ENCODE data around the gene LRRC36. TPM values are rescaled to one million over a fixed set of nuclear protein-coding genes. Genes with fewer than 3 reads are reported as not detected.

LRRC36 gene
- total and polyA plus RNA-seq, 2 of the 8 experiments (the other 6 are each of a cell fraction or from before 2014, with no cell fraction given): 0.15 TPM; not detected in 1

DNA sequence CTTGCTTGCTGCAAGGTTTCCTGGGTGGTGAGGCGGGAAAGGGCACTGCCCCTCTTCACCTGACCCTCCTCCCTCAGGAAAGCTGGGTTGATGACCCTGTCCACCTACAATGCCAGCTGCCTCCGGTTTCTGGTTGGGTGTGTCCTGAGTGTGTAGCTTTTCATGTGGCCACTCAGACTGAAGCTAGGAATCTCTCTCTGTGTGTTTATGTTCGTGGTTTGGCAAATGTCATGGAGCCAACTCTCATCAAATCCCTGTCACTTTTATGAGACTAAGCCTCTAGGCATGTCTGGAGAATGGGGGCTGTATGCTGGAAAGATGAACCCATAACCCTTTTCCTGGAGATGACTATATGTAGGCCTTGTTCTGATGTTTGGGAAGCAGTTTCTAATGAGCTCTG lies 30.2 kb upstream of the LRRC36 start:
- POLR2A ChIA-PET (ENCODE audit: partially characterized antibody): no interaction called here
- H3K36me3 ChIP-seq (ENCODE audit: control insufficient read depth in 2 of 4, insufficient read depth in 4 of 4, low read length in 3 of 4): no peaks in the 10 kb centered on the region
- H4K91ac ChIP-seq (replicated peaks; ENCODE audit: insufficient read length, low read length): no peak overlapping the region
- H3K4me3 ChIP-seq (ENCODE audit: extremely low read depth in 1 of 4, insufficient read depth in 2 of 4, low read depth in 3 of 4, low read length in 4 of 4): no peak overlapping the region
- 89% methylated on average over 3 of the region's 3 CpGs; no CpG with 5 or more reads in 1 of the 2 experiments for WGBS, 2 experiments (ENCODE audit: extremely low coverage in 1 of 2, insufficient coverage in 1 of 2, insufficient read length in 1 of 2, insufficient replicate concordance in 2 of 2, low coverage in 1 of 2, low lambda C conversion rate in 2 of 2, missing lambda C conversion rate in 1 of 2)
- DNase-seq (ENCODE audit: low read depth in 1 of 2, low spot score in 2 of 2) (no peak), FAIRE-seq (no peak)
- H3K23me2 ChIP-seq (ENCODE audit: low read depth, low read length): no peaks in the 10 kb centered on the region
- CTCF ChIA-PET (ENCODE audit: partially characterized antibody): interaction anchor here (0.6 to 11.3 kb wide), 11 partner anchors 9 to 148 kb away, joined by 3 to 93 read pairs (median 3); partner anchors contain the start of gene ZDHHC1
- no peak overlapping the region for H3K27ac ChIP-seq (ENCODE audit: low read depth, low read length)
- no peak overlapping the region for H4K8ac ChIP-seq (ENCODE audit: extremely low read depth, insufficient read depth, low read length)
- no peak overlapping the region for H3K14ac ChIP-seq (ENCODE audit: insufficient read length)
- H3K79me2 ChIP-seq (ENCODE audit: control insufficient read depth in 1 of 2, insufficient read depth in 2 of 2, low read length in 2 of 2): no peaks in the 10 kb centered on the region
- H2BK15ac ChIP-seq (ENCODE audit: low read length): no peak overlapping the region
- H2BK5ac ChIP-seq (ENCODE audit: low read depth, low read length): no peak overlapping the region
- no peak overlapping the region for H3K18ac ChIP-seq (ENCODE audit: extremely low read depth, low read length)
- H3K4me2 ChIP-seq (ENCODE audit: insufficient read depth in 1 of 2, low read depth in 2 of 2, low read length in 2 of 2): no peak overlapping the region
- H2AFZ ChIP-seq (ENCODE audit: low read length): no peak overlapping the region
- no peak overlapping the region for H2AK5ac ChIP-seq (ENCODE audit: low read depth, low read length)
- no peak overlapping the region for H2BK120ac ChIP-seq (replicated peaks; ENCODE audit: low read depth, low read length)
- H3K4ac ChIP-seq (replicated peaks; ENCODE audit: insufficient read length, low read depth, low read length): no peak overlapping the region
- H4K20me1 ChIP-seq (replicated peaks in 1 of 2; ENCODE audit: control insufficient read depth in 1 of 2, insufficient read depth in 2 of 2, low read length in 2 of 2): no peaks in the 10 kb centered on the region
- no peak overlapping the region for H2BK12ac ChIP-seq (ENCODE audit: low read depth, low read length)
- no peaks in the 10 kb centered on the region for H3K79me1 ChIP-seq (ENCODE audit: low read depth, low read length)
- no peak overlapping the region for H2BK20ac ChIP-seq (ENCODE audit: low read length)
- no peak overlapping the region; a peak in 1 of 7 replicates for H3K9ac ChIP-seq (replicated peaks in 1 of 4; ENCODE audit: extremely low read depth in 1 of 4, low read depth in 3 of 4, low read length in 3 of 4)
- H3K56ac ChIP-seq (replicated peaks; ENCODE audit: insufficient read length, low read depth, low read length): no peak overlapping the region
- no peaks in the 10 kb centered on the region for H3K9me3 ChIP-seq (ENCODE audit: insufficient read depth in 2 of 2, low read depth in 1 of 2, low read length in 1 of 2)
- H3K4me1 ChIP-seq (replicated peaks in 1 of 4; ENCODE audit: control insufficient read depth in 3 of 4, insufficient read depth in 4 of 4, low read length in 3 of 4): no peaks in the 10 kb centered on the region; a peak in 1 of 7 replicates
- no peak overlapping the region for H4K5ac ChIP-seq (ENCODE audit: insufficient read length, low read depth, low read length)
- peaks cover 0 to 5% (median 2%) of the 10 kb centered on the region in 4 experiments; a peak in 4 of 7 replicates for H3K27me3 ChIP-seq (replicated peaks in 1 of 4; ENCODE audit: control insufficient read depth in 3 of 4, extremely low read depth in 1 of 4, insufficient read depth in 3 of 4, low read length in 3 of 4)
- H3K23ac ChIP-seq (ENCODE audit: insufficient read length): no peak overlapping the region
- no peak for TF ChIP-seq NANOG (IDR thresholded peaks at IDR 0.05; ENCODE audit: insufficient read depth, low read depth, low read length, poor library complexity, severe bottlenecking)
- TF ChIP-seq TAF7 (optimal IDR thresholded peaks at IDR 0.05; ENCODE audit: borderline replicate concordance, low read depth, low read length): no peak
- no peak for TF ChIP-seq CTBP2 (IDR thresholded peaks at IDR 0.05; ENCODE audit: borderline replicate concordance, insufficient read depth, insufficient read length, low read length)
- TF ChIP-seq POU5F1 (IDR thresholded peaks at IDR 0.05; ENCODE audit: low read depth, low read length): no peak
